ENCODE results near the gene BOD1L2. TPM values are rescaled to one million over a fixed set of nuclear protein-coding genes. Genes with fewer than 3 reads are reported as not detected.

BOD1L2 gene
- not detected in 2 replicates for total RNA-seq

- Histone ChIP-seq H4K20me1 (ENCODE audit: insufficient read depth, low read length) (no peaks in the 10 kb centered on the region), H3K4me3 (ENCODE audit: insufficient read depth, low read length) (no peak within 1 kb of the TSS), H3K4me1 (ENCODE audit: insufficient read depth, low read length) (no peaks in the 10 kb centered on the region), H3K27me3 (ENCODE audit: insufficient read depth, low read length) (peaks cover 2% of the 10 kb centered on the region), H3K36me3 (ENCODE audit: insufficient read depth, low read length) (no peaks in the 10 kb centered on the region), H3K27ac (ENCODE audit: low read depth, low read length) (no peak within 1 kb of the TSS), H3K4me2 (ENCODE audit: insufficient read depth, low read length) (no peak within 1 kb of the TSS), H3K9me3 (ENCODE audit: low read depth, low read length) (no peaks in the 10 kb centered on the region), H3K79me2 (ENCODE audit: insufficient read depth, low read length) (no peaks in the 10 kb centered on the region), H2AFZ (ENCODE audit: low read length) (no peak within 1 kb of the TSS)
- TF ChIP-seq CTCF (IDR thresholded peaks at IDR 0.05; ENCODE audit: extremely low read depth, low read depth, low read length): no peak
- DNase-seq (ENCODE audit: insufficient read length, low spot score, missing footprints): no peak
Measured at GRCh38 chr18:57146956-57147636, at the start of gene BOD1L2. Gene BOD1L2 (plus strand): TSS chr18:57147087. CDS start chr18:57147313, 226 bp downstream.

GRCh38 chr18:57107140-57107832 lies 39.6 kb upstream of the BOD1L2 start:
- DNase-seq (ENCODE audit: insufficient read length, low spot score, missing footprints): no peak
- no peaks in the 10 kb centered on the region for H3K4me1 ChIP-seq (ENCODE audit: insufficient read depth, low read length)

GRCh38 chr18:57110290-57110689 lies 36.6 kb upstream of the BOD1L2 start:
- H3K27ac ChIP-seq (ENCODE audit: low read depth, low read length): no peak overlapping the region
- no peaks in the 10 kb centered on the region for H3K27me3 ChIP-seq (ENCODE audit: insufficient read depth, low read length)
- H3K4me1 ChIP-seq (ENCODE audit: insufficient read depth, low read length): no peaks in the 10 kb centered on the region
- DNase-seq (ENCODE audit: insufficient read length, low spot score, missing footprints): no peak
- H3K4me3 ChIP-seq (ENCODE audit: insufficient read depth, low read length): no peak overlapping the region
- no peak overlapping the region for H3K4me2 ChIP-seq (ENCODE audit: insufficient read depth, low read length)
- H4K20me1 ChIP-seq (ENCODE audit: insufficient read depth, low read length): no peaks in the 10 kb centered on the region
- TF ChIP-seq CTCF (IDR thresholded peaks at IDR 0.05; ENCODE audit: extremely low read depth, low read depth, low read length): no peak
- no peaks in the 10 kb centered on the region for H3K79me2 ChIP-seq (ENCODE audit: insufficient read depth, low read length)
- no peaks in the 10 kb centered on the region for H3K36me3 ChIP-seq (ENCODE audit: insufficient read depth, low read length)
- no peaks in the 10 kb centered on the region for H3K9me3 ChIP-seq (ENCODE audit: low read depth, low read length)
- no peak overlapping the region for H2AFZ ChIP-seq (ENCODE audit: low read length)

More at GRCh38 chr18:57107140-57107832, 39.6 kb upstream of the BOD1L2 start:
- H3K4me3 ChIP-seq (ENCODE audit: insufficient read depth, low read length): no peak overlapping the region
- H3K36me3 ChIP-seq (ENCODE audit: insufficient read depth, low read length): no peaks in the 10 kb centered on the region
- no peak overlapping the region for H3K4me2 ChIP-seq (ENCODE audit: insufficient read depth, low read length)
- H3K27me3 ChIP-seq (ENCODE audit: insufficient read depth, low read length): no peaks in the 10 kb centered on the region
- H3K9me3 ChIP-seq (ENCODE audit: low read depth, low read length): no peaks in the 10 kb centered on the region
- H2AFZ ChIP-seq (ENCODE audit: low read length): no peak overlapping the region
- no peak for TF ChIP-seq CTCF (IDR thresholded peaks at IDR 0.05; ENCODE audit: extremely low read depth, low read depth, low read length)
- H3K79me2 ChIP-seq (ENCODE audit: insufficient read depth, low read length): no peaks in the 10 kb centered on the region
- H3K27ac ChIP-seq (ENCODE audit: low read depth, low read length): no peak overlapping the region
- H4K20me1 ChIP-seq (ENCODE audit: insufficient read depth, low read length): no peaks in the 10 kb centered on the region

- H3K27me3 ChIP-seq (ENCODE audit: insufficient read depth, low read length): no peaks in the 10 kb centered on the region
- no peak overlapping the region for H3K4me3 ChIP-seq (ENCODE audit: insufficient read depth, low read length)
- no peak overlapping the region for H3K4me2 ChIP-seq (ENCODE audit: insufficient read depth, low read length)
- no peaks in the 10 kb centered on the region for H3K9me3 ChIP-seq (ENCODE audit: low read depth, low read length)
- H3K27ac ChIP-seq (ENCODE audit: low read depth, low read length): no peak overlapping the region
- no peaks in the 10 kb centered on the region for H3K4me1 ChIP-seq (ENCODE audit: insufficient read depth, low read length)
- no peak for TF ChIP-seq CTCF (IDR thresholded peaks at IDR 0.05; ENCODE audit: extremely low read depth, low read depth, low read length)
- no peaks in the 10 kb centered on the region for H3K79me2 ChIP-seq (ENCODE audit: insufficient read depth, low read length)
- H2AFZ ChIP-seq (ENCODE audit: low read length): no peak overlapping the region
- no peak for DNase-seq (ENCODE audit: insufficient read length, low spot score, missing footprints)
- no peaks in the 10 kb centered on the region for H3K36me3 ChIP-seq (ENCODE audit: insufficient read depth, low read length)
- no peaks in the 10 kb centered on the region for H4K20me1 ChIP-seq (ENCODE audit: insufficient read depth, low read length)
Measured at GRCh38 chr18:57113799-57114420, 33.0 kb upstream of the BOD1L2 start.
